NCI-H146 (cell line): ENCODE results near the gene TSHZ2.
A peak's percentile ranks its signal among the peaks of the same experiment; 100 is the strongest.
"Not testable (repeated sequence)": the region's sequence is repeated elsewhere in the genome, so short reads cannot be mapped to it uniquely, and the experiment has no call there.

Experiments
- DNase-seq: peaks from one replicate; lab custom pipeline; 2025; lab: John Stamatoyannopoulos, UW

The TSHZ2 gene

DNA sequence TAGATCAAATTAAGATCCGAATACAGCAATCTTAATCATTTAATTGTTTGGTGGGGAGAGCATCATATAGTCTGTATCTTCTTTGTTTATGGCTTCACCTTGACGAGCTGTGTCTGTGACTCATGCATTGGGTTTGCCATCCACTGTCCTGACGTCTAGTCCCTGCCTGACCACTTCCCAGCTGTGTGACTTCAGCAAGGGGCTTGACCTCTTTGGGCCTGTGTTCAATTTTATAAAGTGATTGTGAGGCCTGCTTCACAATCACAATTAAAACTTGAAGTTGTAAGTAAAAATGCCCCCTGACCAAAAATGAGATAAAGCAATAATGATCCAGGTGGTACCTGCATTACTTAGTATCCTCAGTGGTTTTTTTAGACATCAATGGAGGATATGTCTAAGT lies 412.2 kb downstream of the TSHZ2 start:
- no peak for DNase-seq

DNA sequence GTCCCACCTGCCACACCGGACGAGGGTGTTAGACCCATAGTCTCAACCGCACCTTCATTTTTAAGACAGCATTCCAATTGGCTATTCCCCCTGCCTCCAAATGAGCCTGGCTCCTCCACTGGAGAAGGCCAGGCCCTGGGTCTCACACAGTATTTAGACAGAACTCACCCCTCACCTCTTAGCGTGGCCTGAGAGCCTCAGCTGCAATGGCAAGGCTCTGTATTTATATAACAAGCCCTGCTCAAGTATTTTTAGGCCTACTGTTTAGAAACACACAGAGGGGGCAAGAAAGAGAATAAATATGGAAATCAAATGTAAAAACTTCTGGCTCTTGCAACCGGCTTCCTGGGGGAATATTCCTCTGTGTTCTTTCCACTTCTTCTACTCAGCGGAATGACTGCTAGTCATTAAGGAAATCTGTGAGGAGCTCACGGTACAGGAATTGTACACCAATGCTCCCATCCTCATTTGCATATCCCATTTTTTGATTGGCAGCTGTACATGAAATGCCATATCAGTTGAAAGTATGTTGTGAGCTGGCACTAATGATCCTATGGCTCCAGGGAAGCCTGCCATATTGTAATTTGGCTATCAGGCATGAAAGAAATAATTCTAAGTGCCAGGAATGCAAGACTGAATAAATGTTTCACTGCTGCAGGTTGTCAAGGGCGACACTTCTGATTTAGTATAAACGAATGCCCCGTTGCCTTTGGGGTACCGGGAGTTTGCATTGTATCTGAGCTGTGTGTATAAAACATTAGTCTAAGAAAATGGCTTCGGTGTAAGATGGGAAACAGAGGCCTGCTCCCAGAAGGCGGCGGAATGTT lies 414.0 kb downstream of the TSHZ2 start:
- no peak for DNase-seq

DNA sequence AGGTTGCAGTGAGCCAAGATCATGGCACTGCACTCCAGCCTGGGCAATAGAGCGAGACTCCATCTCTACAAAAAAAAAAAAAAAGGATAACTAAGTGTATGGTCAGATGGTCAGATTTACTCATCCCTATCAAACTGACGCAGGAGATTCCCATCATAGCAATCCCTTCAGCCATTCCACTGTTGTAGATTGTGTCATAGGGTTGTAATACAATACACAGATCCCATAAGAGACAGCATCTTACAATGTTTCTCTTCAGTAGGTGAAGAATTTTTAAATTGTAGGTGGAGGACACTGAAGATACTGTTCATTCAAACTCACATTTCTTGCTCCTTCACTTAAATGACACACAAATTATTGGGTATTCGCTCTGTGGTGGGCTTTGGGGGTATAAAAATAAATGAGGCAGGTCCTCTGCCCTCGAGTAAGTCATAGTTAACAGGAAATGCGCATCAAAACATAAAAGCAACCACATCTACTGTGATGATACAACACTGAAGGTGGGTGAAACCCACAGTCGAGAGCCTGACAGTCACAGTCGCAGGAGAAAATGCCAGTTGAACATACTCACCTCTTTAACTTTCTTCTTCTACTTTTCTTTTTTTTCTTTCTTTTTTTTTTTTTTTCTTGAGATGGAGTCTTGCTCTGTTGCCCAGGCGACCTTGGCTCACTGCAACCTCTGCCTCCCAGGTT lies 416.0 kb downstream of the TSHZ2 start:
- no peak for DNase-seq

DNA sequence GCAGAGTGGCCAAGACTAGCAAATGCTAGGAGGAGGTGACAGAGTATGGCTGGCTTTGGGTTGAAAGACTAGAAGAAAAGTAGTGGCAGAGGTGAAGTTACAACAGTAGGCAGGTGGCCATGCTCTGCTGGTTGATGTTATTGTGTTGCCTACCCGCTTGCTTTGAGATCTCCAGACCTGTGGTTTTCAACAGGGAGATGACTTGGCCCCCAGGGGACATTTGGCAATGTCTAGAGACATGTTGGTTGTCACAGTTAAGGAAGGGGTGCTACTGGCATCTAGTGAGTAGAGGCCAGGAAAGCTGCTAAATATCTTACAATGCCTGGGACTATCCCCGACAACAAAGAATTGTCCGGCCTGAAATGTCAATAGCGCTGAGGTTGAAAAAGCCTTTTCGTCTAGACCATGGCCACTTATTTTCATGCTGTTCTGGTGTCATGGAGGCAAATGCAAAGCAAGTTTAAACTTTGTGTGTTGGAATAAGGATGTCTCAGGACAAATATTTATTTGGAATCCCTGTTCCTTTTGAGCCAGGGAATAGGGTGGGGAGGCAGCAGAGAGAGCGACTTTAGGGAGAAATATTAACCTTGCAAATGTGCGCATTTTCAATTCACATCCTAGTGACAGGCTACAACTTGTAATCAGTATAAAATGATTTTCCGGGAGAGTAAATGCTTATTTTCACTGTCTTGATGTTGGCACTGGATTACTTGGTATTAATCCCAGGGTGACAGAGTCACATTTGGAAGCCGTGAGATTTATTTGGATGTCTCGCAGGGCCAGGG lies 417.6 kb downstream of the TSHZ2 start:
- DNase-seq = no peak

DNA sequence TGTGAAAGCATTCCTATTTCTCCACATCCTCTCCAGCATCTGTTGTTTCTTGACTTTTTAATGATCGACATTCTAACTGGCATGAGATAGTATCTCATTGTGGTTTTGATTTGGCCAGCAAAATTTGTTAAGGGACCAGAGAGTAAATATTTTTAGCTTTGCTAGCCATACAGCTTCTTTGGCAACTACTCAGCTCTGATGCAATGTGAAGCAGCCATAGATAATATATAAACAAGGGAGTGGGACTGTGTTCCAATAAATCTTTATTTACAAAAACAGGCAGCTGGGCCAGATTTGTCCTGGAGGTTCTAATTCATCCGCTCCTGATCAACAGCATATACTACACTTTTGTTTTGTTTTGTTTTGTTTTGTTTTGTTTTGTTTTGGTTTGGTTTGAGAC lies 418.6 kb downstream of the TSHZ2 start:
- DNase-seq = no peak

DNA sequence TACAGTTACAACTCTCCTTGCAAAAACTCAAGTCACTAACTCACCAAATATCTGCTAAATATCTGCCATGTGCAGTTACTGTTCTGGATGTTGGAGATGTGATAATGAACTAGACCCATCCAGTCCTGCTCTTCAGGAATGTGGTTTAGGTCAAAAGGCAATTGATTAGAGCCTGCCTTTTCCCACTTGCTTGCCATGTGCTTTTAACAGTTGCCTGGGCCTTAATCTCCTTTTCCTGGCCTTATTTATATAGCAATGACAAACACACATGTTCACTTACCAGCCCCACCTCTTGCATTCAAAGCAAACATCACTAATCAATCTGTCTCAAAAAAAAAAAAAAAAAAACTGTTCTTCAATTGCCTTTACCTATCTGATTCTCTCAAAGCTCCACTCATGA lies 422.3 kb downstream of the TSHZ2 start:
- no peak for DNase-seq

DNA sequence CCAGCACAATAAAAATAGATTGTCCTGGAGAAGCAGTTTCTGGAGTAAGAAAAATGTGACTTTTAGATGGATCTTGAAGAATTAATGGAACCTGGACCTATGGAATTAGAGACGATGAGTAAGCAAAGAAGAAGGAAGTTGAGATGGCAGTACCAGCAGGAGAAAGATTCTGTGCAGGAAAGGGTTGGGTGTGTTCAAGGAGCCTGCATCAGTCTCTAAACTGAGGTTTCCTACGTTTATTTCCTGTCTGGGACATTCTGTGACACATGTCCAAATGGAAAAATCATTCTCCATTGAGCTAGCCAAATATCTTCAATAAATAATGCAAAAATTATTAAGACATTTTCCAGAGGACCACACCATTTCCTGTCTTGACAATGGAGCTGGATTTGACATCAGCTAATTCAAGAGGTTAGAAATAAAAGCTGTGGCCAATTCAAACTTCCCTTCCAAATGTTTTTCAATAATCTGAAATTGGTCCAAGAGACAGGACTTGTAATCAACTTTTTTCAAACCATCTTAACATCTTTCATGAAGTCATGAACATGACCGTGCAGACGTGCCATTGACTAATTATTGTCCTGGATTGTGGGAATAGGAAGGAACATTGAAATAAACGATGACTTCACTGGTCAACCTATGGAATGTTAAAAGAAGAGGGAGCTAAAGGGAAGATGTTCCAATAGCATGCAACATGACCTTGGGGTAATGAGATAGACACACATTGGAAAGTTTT lies 423.2 kb downstream of the TSHZ2 start:
- DNase-seq = no peak

DNA sequence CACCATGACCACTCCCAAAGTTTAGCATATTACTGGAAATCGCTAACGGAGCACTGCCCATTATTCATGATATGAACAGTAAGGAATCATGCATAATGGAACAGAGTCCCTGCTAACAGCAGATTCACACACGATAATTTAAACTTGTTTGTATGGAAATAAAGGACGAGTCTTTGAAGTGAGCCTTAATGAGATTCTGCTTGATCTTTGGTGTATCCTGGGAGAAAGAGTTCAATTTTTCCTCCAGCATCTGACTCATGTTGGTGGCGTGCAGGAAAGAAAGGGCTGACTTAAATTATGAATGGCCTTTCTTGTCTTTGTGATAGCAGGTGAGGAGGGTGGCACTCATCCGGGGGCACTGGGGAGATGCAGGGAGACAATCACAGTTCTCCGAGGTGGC lies 426.9 kb downstream of the TSHZ2 start:
- DNase-seq = no peak

DNA sequence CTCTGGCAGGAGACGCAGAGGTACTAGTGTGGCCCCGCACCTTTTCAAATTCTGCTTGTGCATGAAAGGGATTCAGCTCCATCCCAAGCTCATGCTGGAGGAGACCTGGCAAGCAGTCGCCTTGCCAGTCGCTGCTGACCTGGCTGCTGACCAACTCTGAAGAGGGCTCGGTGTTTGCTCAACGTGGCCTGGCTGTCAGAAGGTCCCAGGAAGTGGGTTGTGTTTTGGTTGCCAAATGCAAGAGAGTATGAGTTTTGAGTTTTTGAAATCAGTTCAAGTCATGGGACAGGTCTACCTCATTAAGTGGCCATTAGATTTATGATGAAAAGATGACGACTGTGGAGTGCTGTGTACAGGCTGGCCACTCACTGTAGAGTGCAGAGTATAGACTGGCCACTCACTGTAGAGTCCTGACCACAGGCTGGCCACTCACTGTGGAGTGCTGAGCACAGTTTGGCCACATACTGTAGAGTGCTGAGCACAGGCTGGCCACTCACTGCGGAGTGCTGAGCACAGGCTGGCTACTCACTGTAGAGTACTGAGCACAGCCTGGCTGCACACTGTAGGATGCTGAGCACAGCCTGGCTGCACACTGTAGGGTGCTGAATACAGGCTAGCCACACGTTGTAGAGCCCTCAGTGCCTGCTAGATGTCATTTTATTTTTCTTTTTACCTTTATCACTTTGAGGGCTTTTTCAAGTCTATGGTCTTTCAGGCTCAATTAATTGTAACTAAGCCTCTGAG lies 427.6 kb downstream of the TSHZ2 start:
- no peak for DNase-seq

DNA sequence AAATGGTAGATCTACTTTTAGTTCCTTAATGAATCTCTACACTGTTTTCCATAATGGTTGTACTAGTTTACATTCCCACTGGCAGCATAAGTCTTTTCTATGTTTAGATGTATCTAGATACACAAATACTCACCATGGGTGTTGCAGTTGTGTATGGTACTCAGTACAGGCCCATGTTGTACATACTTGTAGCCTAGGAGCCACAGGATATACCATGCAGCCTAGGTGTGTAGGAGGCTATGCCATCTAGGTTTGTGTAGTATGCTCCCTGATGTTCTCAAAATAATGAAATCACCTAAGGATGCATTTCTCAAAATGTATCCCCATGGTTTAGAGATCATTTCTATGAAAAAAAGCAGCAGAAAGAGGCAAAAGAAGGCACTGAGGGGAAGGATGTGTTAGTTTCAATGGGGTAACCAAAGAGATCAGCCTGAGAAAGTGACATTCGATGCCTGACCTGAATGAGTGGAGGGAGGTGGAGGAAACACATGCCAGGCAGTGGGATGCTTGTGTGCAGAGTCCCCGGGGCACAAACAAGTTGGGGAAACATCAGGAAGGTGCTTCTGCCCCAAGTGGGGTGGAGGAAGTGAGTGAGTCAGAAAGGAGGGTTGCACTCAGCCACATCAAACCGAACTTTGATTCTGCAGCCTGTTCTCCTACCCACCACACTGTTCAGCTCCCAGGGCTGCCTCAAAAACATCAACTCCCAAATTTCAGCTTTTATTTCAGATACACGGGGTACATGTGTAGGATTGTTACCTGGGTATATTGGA lies 430.3 kb downstream of the TSHZ2 start:
- no peak for DNase-seq

DNA sequence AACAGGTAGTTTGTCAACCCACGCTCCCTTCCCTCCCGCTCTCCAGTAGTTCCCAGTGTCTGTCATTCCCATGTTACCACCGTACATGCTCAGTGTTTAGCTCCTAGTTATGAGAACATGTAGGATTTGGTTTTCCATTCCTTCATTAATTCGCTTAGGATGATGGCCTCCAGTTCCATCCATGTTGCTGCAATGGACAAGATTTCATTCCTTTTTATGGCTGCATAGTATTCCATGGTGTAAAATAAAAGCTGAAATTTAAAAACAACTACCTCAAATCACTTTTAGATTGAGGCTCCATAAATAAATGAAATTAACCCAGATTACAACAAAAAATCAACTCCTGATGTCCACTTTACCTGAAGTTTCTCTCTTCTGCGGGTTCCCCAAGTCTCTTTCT lies 430.9 kb downstream of the TSHZ2 start:
- no peak for DNase-seq

DNA sequence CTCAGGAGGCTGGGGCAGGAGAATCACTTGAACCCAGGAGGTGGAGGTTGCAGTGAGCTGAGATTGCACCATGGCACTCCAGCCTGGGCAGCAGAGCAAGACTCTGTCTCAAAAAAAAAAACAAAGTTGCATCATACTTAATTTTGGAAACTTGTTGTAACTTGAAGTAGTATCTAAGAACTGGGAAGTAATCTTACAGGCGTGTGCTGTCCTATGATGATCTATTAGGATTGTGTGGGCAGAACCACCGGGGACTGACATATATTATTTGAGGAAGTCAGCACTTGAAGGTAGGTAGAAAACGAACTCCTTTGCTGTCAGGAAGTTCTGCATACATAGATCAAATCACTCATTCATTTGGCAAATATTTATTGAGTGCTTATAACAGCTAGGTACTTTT lies 433.0 kb downstream of the TSHZ2 start:
- DNase-seq = no peak

DNA sequence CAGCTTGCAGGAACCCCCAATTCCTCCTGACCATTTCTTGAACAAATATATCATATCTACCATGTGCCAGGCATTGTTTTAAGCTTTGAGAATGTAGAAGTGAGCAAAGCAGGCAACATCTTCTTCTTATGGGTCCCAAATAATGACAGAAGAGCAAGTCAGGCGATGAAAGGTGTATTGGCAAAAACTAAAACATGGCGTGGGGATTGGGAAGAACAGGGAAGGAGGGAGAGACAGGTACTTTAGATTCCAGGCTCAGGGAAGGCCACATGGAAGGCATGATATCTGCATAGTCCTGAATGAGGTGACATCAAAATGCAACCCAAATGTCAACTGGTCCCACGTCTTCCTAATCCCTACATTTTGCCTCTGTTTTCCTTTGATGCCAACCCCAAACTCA lies 434.4 kb downstream of the TSHZ2 start:
- DNase-seq = no peak

DNA sequence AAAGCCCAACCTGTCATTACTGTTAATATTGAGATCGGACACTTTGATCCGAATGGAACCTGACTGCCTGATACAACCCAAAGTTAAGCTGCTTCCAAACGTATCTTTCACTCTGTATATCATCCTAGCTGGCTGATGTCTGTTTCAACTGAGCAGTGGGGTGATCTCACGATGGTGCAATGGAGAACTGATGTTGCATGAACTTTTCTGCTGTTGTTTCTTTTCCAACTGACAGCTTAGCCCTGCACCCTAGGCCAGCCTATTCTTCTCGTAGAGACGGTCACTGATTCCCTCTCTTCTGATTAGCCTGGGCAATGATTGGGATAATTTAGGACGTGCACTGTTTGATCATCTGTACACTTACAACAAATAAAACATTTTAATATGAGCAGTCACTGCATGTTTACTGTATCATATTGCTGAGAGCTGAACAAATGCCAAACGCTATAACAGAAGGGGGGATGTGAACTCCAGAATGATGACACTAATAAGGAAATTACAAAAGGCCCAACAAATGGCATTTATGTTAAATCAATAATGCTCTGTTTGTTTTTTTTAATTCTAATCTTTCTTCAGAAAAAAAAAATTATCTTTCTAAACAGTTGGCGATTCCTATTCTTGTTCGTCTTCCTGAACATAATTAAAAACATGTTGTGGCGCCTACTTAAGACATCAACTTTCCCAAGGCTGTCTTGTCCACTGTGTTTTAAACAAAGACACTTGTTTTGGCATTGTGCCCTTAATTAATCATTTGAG lies 436.7 kb downstream of the TSHZ2 start:
- no peak for DNase-seq

DNA sequence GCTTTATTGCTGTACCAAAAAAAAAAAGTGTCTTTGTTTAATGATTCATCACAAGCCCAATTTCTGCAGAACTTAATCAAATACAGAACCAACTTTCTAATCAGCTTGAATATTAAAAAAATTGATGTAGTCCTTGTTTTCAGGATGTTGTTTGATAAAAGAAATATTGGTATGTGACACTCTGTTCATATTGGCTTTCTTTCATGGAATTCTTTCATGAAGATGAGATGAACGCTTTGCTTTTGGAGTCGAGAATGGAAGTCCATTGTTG lies 437.2 kb downstream of the TSHZ2 start:
- no peak for DNase-seq

DNA sequence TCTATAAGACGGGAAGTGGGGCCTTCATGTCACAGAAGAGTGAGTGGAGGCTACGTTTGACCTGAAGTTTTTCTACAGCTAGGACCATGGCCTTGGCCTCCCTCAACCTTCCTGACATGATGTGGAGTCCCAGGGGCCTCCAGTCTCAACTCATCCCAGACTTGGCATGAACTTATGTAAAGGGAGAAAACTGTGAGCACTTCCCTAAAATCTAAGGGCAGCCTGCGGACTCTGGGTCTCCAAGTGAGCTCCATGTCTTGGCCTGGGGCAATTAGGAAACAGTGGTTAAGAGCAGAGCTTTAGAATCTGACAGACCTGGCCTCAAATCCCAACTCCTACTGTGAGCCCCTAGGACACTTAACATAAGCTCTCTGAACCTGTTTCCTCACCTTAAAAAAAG lies 439.0 kb downstream of the TSHZ2 start:
- no peak for DNase-seq

DNA sequence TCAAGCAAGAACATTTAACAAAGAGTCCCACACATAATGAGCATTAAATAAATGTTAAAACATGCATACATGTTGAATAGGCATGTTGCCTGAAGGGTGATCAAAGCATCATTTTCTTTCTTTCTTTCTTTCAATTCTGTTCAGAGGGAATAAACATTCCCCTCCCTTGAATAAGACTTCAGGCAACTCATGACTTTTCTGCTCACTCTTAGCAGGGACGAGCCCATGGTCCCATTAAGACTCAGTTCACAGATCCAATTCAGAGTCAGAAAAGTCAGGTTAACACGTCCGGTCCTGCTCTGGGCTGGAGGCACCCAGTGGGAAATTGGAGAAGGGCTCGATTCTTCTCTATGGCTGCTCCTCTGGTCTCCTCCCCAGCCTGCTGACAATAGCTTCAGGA lies 439.7 kb downstream of the TSHZ2 start:
- no peak for DNase-seq

DNA sequence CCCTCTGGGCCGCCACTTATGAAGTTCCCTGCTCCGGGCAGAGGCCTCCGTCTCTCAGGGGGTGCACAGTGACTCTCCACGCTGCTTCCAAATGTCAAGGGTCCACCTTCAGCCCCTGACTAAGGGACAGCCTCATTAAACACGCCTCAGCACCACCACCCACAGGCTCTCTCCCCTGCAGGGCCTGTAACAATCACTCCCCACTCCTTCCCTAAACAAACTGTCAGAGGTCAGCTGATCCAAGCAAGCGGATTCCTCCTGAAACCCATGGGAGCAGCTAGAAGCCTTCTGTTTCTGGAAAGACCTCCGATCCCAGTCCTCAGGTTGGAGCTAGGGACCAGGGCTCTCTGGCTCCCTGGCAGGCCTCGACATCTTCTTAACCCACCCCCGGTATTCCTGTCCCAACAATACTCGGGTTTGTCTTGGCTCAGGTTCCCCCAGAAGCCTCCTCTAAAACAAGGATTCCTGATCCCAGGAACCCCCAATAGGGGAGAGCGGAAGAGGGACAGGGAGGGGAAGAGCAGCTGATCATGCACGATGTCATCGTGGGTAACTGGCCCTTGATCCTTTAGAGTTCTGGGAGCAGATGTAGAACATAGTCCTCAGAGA lies 440.5 kb downstream of the TSHZ2 start:
- DNase-seq = no peak

DNA sequence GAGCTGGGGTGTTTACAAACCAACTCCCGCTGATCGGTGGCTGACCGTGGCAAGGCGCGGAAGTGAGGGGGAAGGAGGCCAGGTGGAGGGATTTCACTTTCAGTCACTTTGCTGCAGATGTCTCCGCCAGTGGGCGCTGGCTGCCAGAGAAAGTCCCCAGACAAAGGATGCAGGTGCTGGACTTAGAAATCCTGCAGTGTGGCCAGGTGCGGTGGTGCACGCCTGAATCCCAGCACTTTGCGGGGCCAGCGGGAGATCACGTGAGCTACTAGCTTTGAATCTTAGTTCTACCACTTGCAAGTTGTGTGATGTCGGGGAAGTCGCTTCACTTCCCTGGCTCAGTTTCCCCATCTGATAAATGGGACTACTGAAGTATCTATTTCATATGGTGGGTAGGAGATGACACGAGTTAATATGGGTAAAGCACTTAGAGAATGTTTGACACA lies 441.1 kb downstream of the TSHZ2 start:
- peak; percentile 83 for DNase-seq

DNA sequence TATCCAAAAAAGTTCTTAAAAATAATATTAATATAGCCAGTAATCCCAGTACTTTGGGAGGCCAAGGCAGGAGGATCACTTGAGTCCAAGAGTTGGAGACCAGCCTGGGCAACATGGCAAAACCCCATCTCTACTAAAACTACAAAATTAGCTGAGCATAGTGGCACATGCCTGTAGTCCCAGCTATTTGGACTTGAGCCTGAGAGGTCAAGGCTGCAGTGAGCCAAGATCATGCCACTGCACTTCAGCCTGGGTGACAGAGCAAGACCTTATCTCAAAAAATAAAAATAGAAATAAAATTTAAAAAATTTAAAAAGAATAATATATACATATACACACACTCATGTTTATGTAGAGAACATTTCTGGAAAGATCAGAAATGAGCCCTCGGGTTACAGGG lies 441.7 kb downstream of the TSHZ2 start:
- not testable (repeated sequence) for DNase-seq
